HG03558 (cell line): Measurements from ENCODE around the gene TESK1.
"Not testable (repeated sequence)": the region's sequence is repeated elsewhere in the genome, so short reads cannot be mapped to it uniquely, and the experiment has no call there.

ENCODE experiments used
- ATAC-seq: cut with Tn5 transposase; IDR thresholded peaks from one replicate; pipeline ENCODE4 v1.9.1; 2021; ENCODE audit warnings: moderate number of reproducible peaks; ENCODE audit not compliant: unreplicated experiment; ENCODE audit errors: extremely low read depth

The TESK1 gene

GRCh38 chr9:35612066-35612465, 7.0 kb downstream of the TESK1 start:
- not testable (repeated sequence) for ATAC-seq

- ATAC-seq, result no peak
Measured at GRCh38 chr9:35612843-35613242, 7.8 kb downstream of the TESK1 start.

GRCh38 chr9:35615981-35616680, 11.1 kb downstream of the TESK1 start:
- no peak for ATAC-seq

GRCh38 chr9:35616681-35617459, 11.8 kb downstream of the TESK1 start:
- no peak for ATAC-seq

- no peak for ATAC-seq
Measured at GRCh38 chr9:35617548-35617947, 12.5 kb downstream of the TESK1 start.

GRCh38 chr9:35618325-35618727, 13.3 kb downstream of the TESK1 start, which contains the start of gene CD72:
CD72 (minus strand) TSS chr9:35618413; CDS start chr9:35618303, 110 bp downstream.
- ATAC-seq, result no peak

- ATAC-seq, result peak; percentile 23
Measured at GRCh38 chr9:35618854-35619799, 14.1 kb downstream of the TESK1 start.

GRCh38 chr9:35619800-35620158, 14.7 kb downstream of the TESK1 start:
- ATAC-seq, result peak; percentile 32

- ATAC-seq, result no peak
Measured at GRCh38 chr9:35627575-35627974, 22.5 kb downstream of the TESK1 start.

GRCh38 chr9:35628389-35628991, 23.4 kb downstream of the TESK1 start:
- no peak for ATAC-seq

- ATAC-seq, result no peak
Measured at GRCh38 chr9:35629597-35629996, 24.5 kb downstream of the TESK1 start.

GRCh38 chr9:35635730-35636129, 30.7 kb downstream of the TESK1 start:
- no peak for ATAC-seq

GRCh38 chr9:35636135-35636876, 31.2 kb downstream of the TESK1 start:
- no peak for ATAC-seq

GRCh38 chr9:35636877-35637246, 31.8 kb downstream of the TESK1 start:
- not testable (repeated sequence) for ATAC-seq

GRCh38 chr9:35637427-35637955, 32.4 kb downstream of the TESK1 start:
- ATAC-seq, result not testable (repeated sequence)

GRCh38 chr9:35638751-35639150, 33.7 kb downstream of the TESK1 start:
- ATAC-seq, result not testable (repeated sequence)

- ATAC-seq, result not testable (repeated sequence)
Measured at GRCh38 chr9:35639225-35639624, 34.2 kb downstream of the TESK1 start.

GRCh38 chr9:35639631-35640030, 34.6 kb downstream of the TESK1 start:
- no peak for ATAC-seq

GRCh38 chr9:35640431-35640830, 35.4 kb downstream of the TESK1 start:
- not testable (repeated sequence) for ATAC-seq
